CD4-positive, CD25-positive, alpha-beta regulatory T cell (primary cell): ENCODE data around the gene SPINDOC. TPM values are rescaled to one million over a fixed set of nuclear protein-coding genes. Genes with fewer than 3 reads are reported as not detected.
"Not testable (repeated sequence)": the region's sequence is repeated elsewhere in the genome, so short reads cannot be mapped to it uniquely, and the experiment has no call there.

Source experiments
- ATAC-seq, 2 donors: fragments of 150-1000 bp; cut with Tn5 transposase; one replicate each; pipeline ENCODE4 v1.10.0; 2021; ENCODE audit warnings: low read depth in 2 of 2, moderate number of reproducible peaks in 2 of 2, moderate library complexity in 1 of 2
- DNase-seq, 3 donors: peaks; one replicate each; pipeline versions ENCODE4 v3.0.0 to v3.0.0-alpha.2; 2012 to 2022; ENCODE audit warnings: mixed read lengths in 1 of 3
- H3K27ac ChIP-seq: one replicate; pipeline ENCODE4 v1.7.0; 2013; ENCODE audit warnings: mild to moderate bottlenecking, low read length; ENCODE audit not compliant: insufficient read depth, poor library complexity, severe bottlenecking
- H3K27me3 ChIP-seq: one replicate; pipeline ENCODE4 v1.7.0; 2013; ENCODE audit warnings: low read length; ENCODE audit not compliant: control insufficient read depth, insufficient read depth
- H3K36me3 ChIP-seq: one replicate; pipeline ENCODE4 v1.7.0; 2013; ENCODE audit warnings: mild to moderate bottlenecking, low read length, moderate library complexity; ENCODE audit not compliant: control insufficient read depth, insufficient read depth
- H3K4me1 ChIP-seq: 2 replicates; pipeline ENCODE4 v1.7.0; 2013; ENCODE audit warnings: mild to moderate bottlenecking, low read length; ENCODE audit not compliant: insufficient read depth, control insufficient read depth, poor library complexity, severe bottlenecking
- H3K4me3 ChIP-seq: one replicate; pipeline ENCODE4 v1.7.0; 2013; ENCODE audit warnings: low read depth, mild to moderate bottlenecking, low read length, moderate library complexity
- H3K9me3 ChIP-seq, 2 experiments: 1 replicate in 1 of 2; 2 replicates in 1 of 2; pipeline ENCODE4 v1.7.0; 2013; ENCODE audit warnings: low read length in 2 of 2, mild to moderate bottlenecking in 1 of 2, moderate library complexity in 1 of 2; ENCODE audit not compliant: control insufficient read depth in 2 of 2
- H3K27ac Mint-ChIP-seq, 3 donors: one replicate each; pipeline ENCODE4 v1.8.0; 2020 to 2022; ENCODE audit warnings: mild to moderate bottlenecking in 3 of 3, mixed read lengths in 3 of 3, moderate library complexity in 2 of 3
- H3K27me3 Mint-ChIP-seq: one replicate; pipeline ENCODE4 v1.8.0; 2022; ENCODE audit warnings: mild to moderate bottlenecking, mixed read lengths
- H3K36me3 Mint-ChIP-seq: one replicate; pipeline ENCODE4 v1.8.0; 2020; ENCODE audit warnings: mixed read lengths
- H3K4me1 Mint-ChIP-seq, 4 donors: one replicate each; pipeline ENCODE4 v1.8.0; 2020 to 2022; ENCODE audit warnings: mixed read lengths in 4 of 4, mild to moderate bottlenecking in 1 of 4
- H3K4me3 Mint-ChIP-seq, 4 donors: one replicate each; pipeline ENCODE4 v1.8.0; 2020 to 2022; ENCODE audit warnings: mild to moderate bottlenecking in 4 of 4, mixed read lengths in 4 of 4, moderate library complexity in 3 of 4
- H3K9me3 Mint-ChIP-seq, 7 donors: one replicate each; pipeline ENCODE4 v1.8.0; 2020 to 2022; ENCODE audit warnings: mixed read lengths in 7 of 7, mild to moderate bottlenecking in 3 of 7, moderate library complexity in 2 of 7
- polyA plus RNA-seq, 4 donors: library from polyadenylated mRNA; unstranded; fragments of 300-500 nt; fragmentation: Illumina TruSeq; gene quantifications; one replicate each; pipeline ENCODE4 v1.2.3, GENCODE V29; 2021
- total RNA-seq: library from RNA; stranded (reverse); gene quantifications from one replicate; pipeline ENCODE4 v1.2.3, GENCODE V29; 2022

SPINDOC gene
- total and polyA plus RNA-seq, 5 donors from 2014 or later: 0.41 to 11.1 (median 0.75) TPM

DNA sequence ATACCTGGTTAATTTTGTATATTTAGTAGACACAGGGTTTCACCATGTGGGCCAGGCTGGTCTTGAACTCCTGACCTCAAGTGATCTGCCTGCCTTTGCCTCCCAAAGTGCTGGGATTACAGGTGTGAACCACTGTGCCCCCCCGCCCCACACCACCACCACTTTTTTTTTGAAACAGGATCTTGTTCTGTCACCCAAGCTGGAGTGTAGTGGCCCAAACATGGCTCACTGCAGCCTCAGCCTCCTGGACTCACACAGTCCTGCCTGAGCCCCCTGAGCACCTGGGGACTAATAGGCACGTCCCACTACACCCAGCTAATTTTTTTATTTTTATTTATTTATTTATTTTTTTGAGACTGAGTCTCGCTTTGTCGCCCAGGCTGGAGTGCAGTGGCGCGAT, 50.4 kb downstream of the SPINDOC start:
- H3K9me3 ChIP-seq, H3K4me3 Mint-ChIP-seq, H3K27me3 Mint-ChIP-seq, H3K4me3 ChIP-seq, DNase-seq, H3K27me3 ChIP-seq, H3K27ac ChIP-seq, H3K9me3 Mint-ChIP-seq, ATAC-seq: not testable (repeated sequence)
- Histone ChIP-seq H3K36me3 (peaks cover 14% of the 10 kb centered on the region), H3K4me1 (peaks cover 55% of the 10 kb centered on the region)
- Mint-ChIP-seq H3K27ac (peak overlapping the region in 1 of 3 donors; percentile 32), H3K36me3 (peaks cover 16% of the 10 kb centered on the region), H3K4me1 (peaks cover 31 to 67% (median 48%) of the 10 kb centered on the region in 4 donors)

DNA sequence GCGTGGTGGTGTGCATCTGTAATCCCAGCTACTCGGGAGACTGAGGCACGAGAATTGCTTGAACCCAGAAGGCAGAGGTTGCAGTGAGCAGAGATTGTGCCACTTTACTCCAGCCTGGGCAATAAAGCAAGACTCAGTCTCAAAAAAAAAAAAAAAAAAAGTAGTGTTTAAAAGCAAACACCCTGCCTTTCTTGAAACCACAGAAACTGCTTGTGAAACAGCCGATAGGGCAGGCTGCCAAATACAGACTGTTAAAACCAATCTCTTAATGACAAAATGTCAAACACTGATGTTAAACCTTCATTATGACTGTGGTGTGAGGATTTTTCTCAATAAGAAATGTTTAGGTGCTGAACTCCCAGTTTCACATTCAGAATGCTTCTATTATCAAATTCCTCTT, 53.0 kb downstream of the SPINDOC start:
- Mint-ChIP-seq H3K36me3 (peaks cover 18% of the 10 kb centered on the region), H3K4me1 (peaks cover 30 to 84% (median 58%) of the 10 kb centered on the region in 4 donors), H3K27me3 (no peaks in the 10 kb centered on the region), H3K9me3 (no peaks in the 10 kb centered on the region), H3K27ac (peak overlapping the region; percentile 54 to 92 (median 84)), H3K4me3 (peak overlapping the region; percentile 26 to 69 (median 50))
- Histone ChIP-seq H3K4me3 (peak overlapping the region; percentile 60), H3K9me3 (no peaks in the 10 kb centered on the region), H3K36me3 (peaks cover 12% of the 10 kb centered on the region), H3K27ac (peak overlapping the region; percentile 52), H3K4me1 (peaks cover 77% of the 10 kb centered on the region), H3K27me3 (no peaks in the 10 kb centered on the region)
- DNase-seq: peak; percentile 43 to 87 (median 82)
- ATAC-seq: peak; percentile 74 to 75

DNA sequence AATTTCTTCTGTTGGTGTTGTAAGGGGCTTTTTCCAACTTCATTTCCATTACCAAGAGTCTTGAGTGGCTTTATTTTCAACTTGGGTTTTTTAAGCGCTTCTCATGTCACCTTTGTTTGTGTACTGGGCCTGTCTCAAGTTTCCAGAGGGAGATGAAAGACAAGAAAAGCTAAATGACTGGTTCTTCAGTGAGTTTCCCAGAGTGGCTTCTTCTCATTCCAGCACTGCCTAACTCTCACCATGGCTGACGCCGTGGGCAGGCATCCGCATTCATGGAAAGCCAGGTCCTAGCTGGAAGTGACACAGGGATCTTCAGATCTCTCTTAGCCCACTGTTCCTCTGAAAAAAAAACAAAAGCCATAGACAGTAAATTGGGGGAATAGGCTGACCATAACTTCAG, 54.3 kb downstream of the SPINDOC start:
- Mint-ChIP-seq H3K4me3 (no peak overlapping the region), H3K4me1 (peaks cover 29 to 88% (median 61%) of the 10 kb centered on the region in 4 donors)

DNA sequence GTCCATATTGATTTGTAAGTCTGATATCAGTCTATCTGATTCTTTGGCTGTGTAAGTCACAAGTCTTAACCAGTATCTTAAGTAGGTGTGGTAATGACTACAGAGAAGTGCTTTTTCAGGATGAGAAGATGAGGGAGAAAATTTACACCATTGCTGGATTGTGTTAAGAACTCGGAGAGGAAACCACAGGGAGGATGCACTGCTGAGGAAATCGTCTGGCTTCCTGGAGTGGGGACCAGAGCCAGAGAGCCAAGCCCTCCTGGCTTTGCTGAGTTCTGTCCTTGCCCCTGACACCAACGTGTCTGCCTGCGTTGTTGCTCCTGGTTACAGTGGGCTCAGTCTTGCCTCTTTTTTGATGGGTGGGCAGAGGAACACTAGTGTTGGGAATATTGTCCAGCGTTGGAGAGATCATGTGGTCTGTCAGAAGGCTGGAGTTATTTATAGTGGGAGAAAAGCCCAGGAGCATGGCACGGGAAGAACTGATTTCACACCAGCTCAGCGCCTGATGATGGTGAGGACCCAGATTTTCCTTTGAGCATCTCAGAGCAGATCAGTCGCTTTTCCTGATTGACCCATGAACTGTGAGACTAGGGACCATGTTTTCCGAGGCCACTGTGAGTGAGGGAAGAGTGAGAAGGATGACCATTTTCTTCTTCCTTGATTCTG, 55.3 kb downstream of the SPINDOC start:
- Mint-ChIP-seq H3K27ac (peak overlapping the region; percentile 73 to 96 (median 92)), H3K27me3 (no peaks in the 10 kb centered on the region), H3K9me3 (no peaks in the 10 kb centered on the region), H3K4me1 (peaks cover 22 to 87% (median 60%) of the 10 kb centered on the region in 4 donors), H3K4me3 (peak overlapping the region; percentile 28 to 78 (median 59)), H3K36me3 (peaks cover 13% of the 10 kb centered on the region)
- H3K4me1 ChIP-seq: peaks cover 76% of the 10 kb centered on the region
- no peaks in the 10 kb centered on the region for H3K9me3 ChIP-seq
- ATAC-seq: no peak
- no peak for DNase-seq
- no peaks in the 10 kb centered on the region for H3K27me3 ChIP-seq
- H3K27ac ChIP-seq: peak overlapping the region; percentile 38
- H3K36me3 ChIP-seq: peaks cover 3% of the 10 kb centered on the region
- peak overlapping the region; percentile 47 for H3K4me3 ChIP-seq

More for the DNA sequence above, 54.3 kb downstream of the SPINDOC start:
- H3K36me3 Mint-ChIP-seq: peaks cover 18% of the 10 kb centered on the region
- no peak overlapping the region for H3K27ac ChIP-seq
- peaks cover 82% of the 10 kb centered on the region for H3K4me1 ChIP-seq
- H3K27me3 ChIP-seq: no peaks in the 10 kb centered on the region
- peaks cover 4% of the 10 kb centered on the region for H3K36me3 ChIP-seq
- DNase-seq: no peak
- H3K27me3 Mint-ChIP-seq: no peaks in the 10 kb centered on the region
- ATAC-seq: no peak
- H3K27ac Mint-ChIP-seq: peak overlapping the region; percentile 14 to 92 (median 55)
- H3K4me3 ChIP-seq: no peak overlapping the region
- H3K9me3 Mint-ChIP-seq: no peaks in the 10 kb centered on the region
- H3K9me3 ChIP-seq: no peaks in the 10 kb centered on the region

DNA sequence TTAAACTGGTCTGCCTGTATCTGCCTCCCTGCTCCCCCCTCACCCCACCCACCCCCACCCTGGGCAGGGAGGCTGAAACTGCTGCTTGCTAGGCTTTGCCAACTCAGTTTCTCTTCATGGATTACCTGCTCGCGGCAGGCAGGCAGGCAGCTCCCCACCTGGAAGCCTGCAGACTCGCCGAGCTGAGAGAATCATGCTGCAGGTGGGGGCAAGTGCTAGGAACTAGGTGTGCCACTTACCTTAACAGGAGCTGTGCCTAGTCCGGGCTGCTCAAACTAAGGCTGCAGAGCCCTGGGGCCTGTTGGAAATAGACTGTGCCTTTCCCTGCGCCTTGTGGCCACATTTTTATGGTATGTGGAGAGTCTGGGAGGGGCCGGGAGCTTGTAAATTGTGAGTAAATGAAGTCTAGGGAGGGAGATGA, 55.9 kb downstream of the SPINDOC start:
- H3K9me3 ChIP-seq: no peaks in the 10 kb centered on the region
- peak overlapping the region; percentile 55 for H3K4me3 ChIP-seq
- H3K27me3 ChIP-seq: no peaks in the 10 kb centered on the region
- H3K9me3 Mint-ChIP-seq: no peaks in the 10 kb centered on the region
- ATAC-seq: no peak
- no peaks in the 10 kb centered on the region for H3K27me3 Mint-ChIP-seq
- peaks cover 4% of the 10 kb centered on the region for H3K36me3 ChIP-seq
- peaks cover 13% of the 10 kb centered on the region for H3K36me3 Mint-ChIP-seq
- peak overlapping the region; percentile 38 for H3K27ac ChIP-seq
- H3K4me1 Mint-ChIP-seq: peaks cover 22 to 92% (median 64%) of the 10 kb centered on the region in 4 donors
- H3K4me1 ChIP-seq: peaks cover 79% of the 10 kb centered on the region
- peak overlapping the region; percentile 88 to 95 (median 92) for H3K27ac Mint-ChIP-seq
- no peak for DNase-seq
- H3K4me3 Mint-ChIP-seq: peak overlapping the region; percentile 51 to 86 (median 82)

DNA sequence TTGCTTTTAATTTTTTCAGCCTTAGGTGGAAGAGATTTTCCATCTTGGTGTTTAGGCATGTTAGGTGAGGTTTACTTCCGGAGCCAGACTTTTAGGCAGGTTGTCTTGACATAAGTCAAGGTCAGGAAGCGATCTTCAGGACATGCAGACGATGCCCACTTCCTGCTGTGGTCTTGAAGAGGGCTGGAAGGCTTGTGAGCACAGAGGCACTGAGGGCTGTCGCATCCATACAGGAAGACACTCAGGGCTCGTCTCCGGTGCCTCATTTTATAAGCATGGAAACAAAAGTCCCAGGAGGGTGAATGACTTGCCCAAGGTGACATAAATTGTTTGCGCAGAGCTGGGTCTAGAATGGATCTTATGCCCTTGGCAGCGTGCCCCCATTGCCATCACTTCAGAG, 56.4 kb downstream of the SPINDOC start:
- DNase-seq (peak; percentile 8 to 83 (median 46)), ATAC-seq (peak; percentile 71 to 83)
- Mint-ChIP-seq H3K27ac (peak overlapping the region; percentile 88 to 95 (median 92)), H3K27me3 (no peaks in the 10 kb centered on the region), H3K4me3 (peak overlapping the region; percentile 51 to 86 (median 82)), H3K36me3 (peaks cover 13% of the 10 kb centered on the region), H3K9me3 (no peaks in the 10 kb centered on the region), H3K4me1 (peaks cover 22 to 94% (median 69%) of the 10 kb centered on the region in 4 donors)
- no peaks in the 10 kb centered on the region for H3K27me3 ChIP-seq
- H3K36me3 ChIP-seq: peaks cover 6% of the 10 kb centered on the region
- no peaks in the 10 kb centered on the region for H3K9me3 ChIP-seq
- H3K4me3 ChIP-seq: peak overlapping the region; percentile 55
- peak overlapping the region; percentile 38 for H3K27ac ChIP-seq
- peaks cover 76% of the 10 kb centered on the region for H3K4me1 ChIP-seq

DNA sequence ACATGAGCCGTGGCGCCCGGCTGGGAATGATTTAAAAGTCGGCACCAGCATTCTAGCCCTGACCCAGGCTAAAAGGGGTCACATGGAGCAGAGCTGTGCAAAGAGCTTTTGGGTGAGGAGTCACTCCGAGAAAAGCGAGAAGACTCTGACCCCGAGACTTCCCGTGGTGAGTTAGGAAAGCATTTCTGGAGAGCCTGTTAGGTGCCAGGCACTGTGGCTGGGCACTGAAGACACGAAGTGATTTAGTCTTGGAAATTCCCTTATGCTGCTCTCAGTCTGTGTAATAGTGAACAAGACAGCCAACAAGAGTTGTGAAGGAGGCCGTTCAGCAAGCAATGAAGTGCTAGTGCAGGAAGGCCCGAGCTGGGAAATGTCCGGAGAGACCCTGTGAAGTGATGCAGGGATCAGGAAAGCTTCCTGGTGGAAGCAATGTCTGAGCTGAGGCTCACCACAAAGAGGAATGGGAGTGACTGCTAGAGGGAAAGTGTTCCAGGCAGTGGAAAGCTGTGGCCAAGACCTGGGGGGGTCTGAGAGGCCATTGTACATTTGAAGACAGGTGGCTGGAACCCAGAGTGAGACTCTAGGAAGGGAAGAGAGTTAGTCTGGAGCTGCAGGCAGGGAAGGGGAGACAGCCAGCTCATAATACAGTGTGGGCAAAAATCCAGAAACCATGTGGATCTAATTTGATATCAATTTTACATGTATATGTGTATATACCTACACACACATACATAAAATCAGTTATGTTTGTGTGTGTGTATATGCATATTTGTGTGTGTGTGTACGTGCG, 57.3 kb downstream of the SPINDOC start:
- Mint-ChIP-seq H3K27ac (peak overlapping the region; percentile 88 to 95 (median 92)), H3K4me3 (peak overlapping the region in 3 of 4 donors; percentile 28 to 79 (median 66)), H3K36me3 (peaks cover 13% of the 10 kb centered on the region), H3K9me3 (no peaks in the 10 kb centered on the region), H3K4me1 (peaks cover 23 to 91% (median 66%) of the 10 kb centered on the region in 4 donors), H3K27me3 (no peaks in the 10 kb centered on the region)
- no peak for ATAC-seq
- Histone ChIP-seq H3K27me3 (no peaks in the 10 kb centered on the region), H3K9me3 (no peaks in the 10 kb centered on the region), H3K4me1 (peaks cover 67% of the 10 kb centered on the region), H3K27ac (no peak overlapping the region), H3K4me3 (peak overlapping the region; percentile 55), H3K36me3 (peaks cover 10% of the 10 kb centered on the region)
- no peak for DNase-seq
